Heart left ventricle (tissue), 16 donors: Measurements from ENCODE around the gene ZMIZ1. TPM values are rescaled to one million over a fixed set of nuclear protein-coding genes. Genes with fewer than 3 reads are reported as not detected.
A peak's percentile ranks its signal among the peaks of the same experiment; 100 is the strongest.

Experiments used
- ATAC-seq, 4 donors: fragments of 200-7000 bp; cut with Tn5 transposase; one replicate each; pipeline ENCODE4 v1.9.1; 2020 to 2022; ENCODE audit warnings: moderate library complexity in 4 of 4, mild to moderate bottlenecking in 3 of 4, moderate number of reproducible peaks in 1 of 4
- DNase-seq, 5 donors: peaks; one replicate each; pipeline ENCODE4 v3.0.0-alpha.2; 2020
- H3K27ac ChIP-seq, 12 donors: fragments of 200-600 bp; sonication (generic) in 4 of 12; one replicate each; pipeline versions ENCODE4 v1.5.0 to v1.8.0; 2016 to 2022; ENCODE audit warnings: mild to moderate bottlenecking in 2 of 12
- H3K27me3 ChIP-seq, 9 donors: fragments of 200-600 bp; sonication (generic) in 2 of 9; one replicate each; pipeline versions ENCODE4 v1.5.1 to v1.8.0; 2016 to 2022; ENCODE audit warnings: mild to moderate bottlenecking in 3 of 9
- H3K36me3 ChIP-seq, 9 donors: fragments of 200-600 bp; sonication (generic) in 2 of 9; one replicate each; pipeline versions ENCODE4 v1.5.0 to v1.8.0; 2018 to 2022; ENCODE audit warnings: mild to moderate bottlenecking in 2 of 9
- H3K4me1 ChIP-seq, 12 donors: fragments of 200-600 bp; sonication (generic) in 4 of 12; one replicate each; pipeline versions ENCODE4 v1.5.0 to v1.8.0; 2016 to 2022; ENCODE audit warnings: mild to moderate bottlenecking in 3 of 12
- H3K4me3 ChIP-seq, 12 donors: fragments of 200-600 bp; sonication (generic) in 4 of 12; one replicate each; pipeline versions ENCODE4 v1.5.0 to v1.8.0; 2017 to 2022; ENCODE audit warnings: mild to moderate bottlenecking in 9 of 12, moderate library complexity in 4 of 12
- H3K9me3 ChIP-seq, 12 donors: fragments of 200-600 bp; sonication (generic) in 4 of 12; one replicate each; pipeline versions ENCODE4 v1.5.0 to v1.8.0; 2016 to 2022; ENCODE audit warnings: mild to moderate bottlenecking in 1 of 12
- POLR2A ChIP-seq, 2 donors: fragments of 450-650 bp; IDR thresholded peaks; one replicate each; pipeline ENCODE4 v1.6.1; 2017; ENCODE audit warnings: antibody characterized with exemption in 2 of 2, mild to moderate bottlenecking in 2 of 2, moderate library complexity in 2 of 2
- WGBS, 4 donors: extraction: QIAGEN DNeasy Blood & Tissue Kit in 2 of 4; methylation state at CpG; one replicate each; pipeline versions ENCODE4 v1.1.5 to v1.1.7; 2013 to 2018; 5-methylcytosine and 5-hydroxymethylcytosine counted together
- intact Hi-C, 10 donors: fragments of 100-400 bp; cut with DNase I; formaldehyde crosslinking; loops; one replicate each; pipeline versions ENCODE4 v1.11.1 to v1.14.2; 2022
- polyA plus RNA-seq, 2 donors: library from polyadenylated mRNA; stranded (reverse); fragments of 200-250 nt; gene quantifications; one replicate each; pipeline ENCODE4 v1.2.3, GENCODE V29; 2013
- total RNA-seq, 9 donors: library from RNA; depleted of rRNA in 2 of 9; stranded (reverse); fragments of >200 nt in 2 of 9; fragmentation: NEBNext Ultra II Directional in 3 of 9; extraction: Animal tissue kit (Norgen Biotek cat#: 25700) in 3 of 9; gene quantifications; one replicate each; pipeline versions ENCODE4 v1.1.0 to v1.2.4, GENCODE V29; 2016 to 2023
- TF ChIP-seq, protein P1 (sequence below), 12 donors: fragments of 200-600 bp; sonication (generic) in 4 of 12; IDR thresholded peaks; one replicate each; pipeline versions ENCODE4 v1.5.0 to v1.8.0; 2018 to 2022; ENCODE audit warnings: antibody characterized with exemption in 12 of 12, mild to moderate bottlenecking in 5 of 12
- donor health status: ischemic (EF 13 %, LVEDD 7.1; RV severe dilation, severe dysfunction).
- donor health status: healthy with polysubstance abuse.
- donor health status: DM: no; HTN: yes; CAD: no.
- donor health status: DM: no; HTN: no; CAD: no.
- donor health status: ischemic (EF 25% LVEDD 6.9; RV normal size, moderate dysfunction).
- donor health status: ischemic (EF 25% LVEDD 5.7; RV mildly dilated, moderate dysfunction).
- donor health status: healthy.
- donor health status: DM: yes; HTN: yes; CAD: no.
- donor health status: ischemic (EF 35%, LVEDD 5.7; RV mildly dilated, moderate dysfunction).
- donor health status: nonischemic (EF 11% LVEDD 7.7; RV severe dilation, severe dysfunction).
- donor health status: DM: yes; HTN: yes; CAD: no.
- donor health status: PGD.
- donor health status: ischemic (EF 29% LVEDD 5.4; RV normal size, mild dysfunction).
- donor health status: nonischemic (EF 23%, LVEDD 6.1; RV moderate dilation, normal function).

The ZMIZ1 gene
- total and polyA plus RNA-seq, 11 donors = 19.7 to 75.4 (median 49.2) TPM

DNA sequence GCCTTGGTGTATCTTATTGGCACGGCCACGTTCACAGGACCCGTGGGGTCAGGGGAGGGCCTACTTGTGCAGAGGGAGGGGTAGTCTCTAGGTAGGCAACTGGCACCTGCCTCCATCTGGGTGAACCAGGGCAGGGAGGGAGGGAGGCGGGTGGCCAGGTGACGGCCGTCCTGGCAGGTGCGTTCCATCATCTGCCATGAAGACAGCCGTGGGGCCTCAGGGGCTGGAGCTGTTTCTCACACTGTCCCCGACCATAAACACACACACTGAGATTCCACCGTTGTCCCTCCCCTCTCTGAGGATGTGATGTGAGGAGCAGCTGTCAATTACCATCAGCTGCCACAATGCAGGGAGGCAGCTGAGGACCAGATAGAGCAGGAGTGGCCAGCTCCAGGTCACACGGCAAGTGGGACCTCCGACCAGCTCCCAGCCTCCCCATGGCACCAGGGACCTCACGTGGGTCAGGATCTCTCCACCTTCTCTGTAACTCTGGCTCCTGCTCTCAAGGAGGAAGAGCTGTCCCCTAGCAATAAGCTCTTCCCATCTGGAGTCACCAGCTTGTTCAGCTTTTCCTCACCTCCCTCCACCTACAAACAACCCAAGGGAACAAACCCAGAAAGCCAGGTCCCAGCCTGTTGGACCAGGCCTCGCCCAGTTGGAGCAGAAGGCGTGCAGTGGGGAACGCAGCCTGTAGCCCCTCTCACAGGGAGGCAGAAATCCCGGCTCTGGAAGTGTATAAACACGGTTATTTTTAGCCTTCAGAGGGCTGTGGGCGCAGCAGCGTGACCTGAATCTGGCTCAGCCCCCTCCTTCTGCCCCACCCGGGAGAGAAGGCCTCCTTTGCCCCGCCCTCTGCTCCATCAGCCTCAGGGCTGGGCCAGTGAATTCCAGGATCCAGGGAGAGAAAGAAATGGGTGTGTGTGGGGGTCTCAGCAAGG, 33.1 kb downstream of the ZMIZ1 start:
- Histone ChIP-seq H3K9me3 (no peaks in the 10 kb centered on the region), H3K27me3 (no peaks in the 10 kb centered on the region), H3K36me3 (no peaks in the 10 kb centered on the region), H3K27ac (peak overlapping the region; percentile 7 to 94 (median 81)), H3K4me1 (peaks cover 47 to 100% (median 92%) of the 10 kb centered on the region in 12 donors), H3K4me3 (no peak overlapping the region)
- ATAC-seq (peak; percentile 65 to 78 (median 70)), DNase-seq (peak; percentile 66 to 78 (median 78))
- intact Hi-C loops = no loop called here
- 8 to 29% (median 28%) methylated on average over 17 to 22 of the region's 22 CpGs for WGBS, 4 donors
- no peak for TF ChIP-seq POLR2A (IDR thresholded peaks at IDR 0.05)
- TF ChIP-seq, protein P1, sequence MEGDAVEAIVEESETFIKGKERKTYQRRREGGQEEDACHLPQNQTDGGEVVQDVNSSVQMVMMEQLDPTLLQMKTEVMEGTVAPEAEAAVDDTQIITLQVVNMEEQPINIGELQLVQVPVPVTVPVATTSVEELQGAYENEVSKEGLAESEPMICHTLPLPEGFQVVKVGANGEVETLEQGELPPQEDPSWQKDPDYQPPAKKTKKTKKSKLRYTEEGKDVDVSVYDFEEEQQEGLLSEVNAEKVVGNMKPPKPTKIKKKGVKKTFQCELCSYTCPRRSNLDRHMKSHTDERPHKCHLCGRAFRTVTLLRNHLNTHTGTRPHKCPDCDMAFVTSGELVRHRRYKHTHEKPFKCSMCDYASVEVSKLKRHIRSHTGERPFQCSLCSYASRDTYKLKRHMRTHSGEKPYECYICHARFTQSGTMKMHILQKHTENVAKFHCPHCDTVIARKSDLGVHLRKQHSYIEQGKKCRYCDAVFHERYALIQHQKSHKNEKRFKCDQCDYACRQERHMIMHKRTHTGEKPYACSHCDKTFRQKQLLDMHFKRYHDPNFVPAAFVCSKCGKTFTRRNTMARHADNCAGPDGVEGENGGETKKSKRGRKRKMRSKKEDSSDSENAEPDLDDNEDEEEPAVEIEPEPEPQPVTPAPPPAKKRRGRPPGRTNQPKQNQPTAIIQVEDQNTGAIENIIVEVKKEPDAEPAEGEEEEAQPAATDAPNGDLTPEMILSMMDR (IDR thresholded peaks at IDR 0.05) = no peak

DNA sequence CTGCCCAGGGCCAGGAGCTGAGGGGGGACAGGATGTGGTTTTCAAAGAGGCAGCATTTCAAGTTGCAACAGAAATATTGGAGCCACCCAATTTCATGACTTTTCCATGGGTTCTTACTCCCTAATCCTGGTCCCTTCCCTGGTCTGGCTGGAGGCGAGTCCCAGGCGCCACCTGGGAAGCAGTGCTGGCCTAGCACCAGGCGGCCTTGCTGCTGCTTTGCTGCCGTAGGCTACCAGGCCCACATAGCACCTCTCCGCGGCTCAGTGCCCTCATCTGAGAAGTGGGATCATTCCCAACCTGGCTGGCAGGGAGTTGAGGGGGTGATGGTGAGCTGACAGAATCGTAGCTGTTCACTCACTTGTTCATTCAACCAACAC, 33.7 kb downstream of the ZMIZ1 start:
- H3K4me3 ChIP-seq = no peak overlapping the region

GRCh38 chr10:79103129-79103528, 34.4 kb downstream of the ZMIZ1 start:
- no peak for DNase-seq
- 58 to 72% (median 66%) methylated on average over 13 of the region's 13 CpGs for WGBS, 4 donors
- H3K4me1 ChIP-seq = peaks cover 41 to 100% (median 88%) of the 10 kb centered on the region in 12 donors

More for the DNA sequence above, 33.7 kb downstream of the ZMIZ1 start:
- no peak for DNase-seq
- Histone ChIP-seq H3K4me1 (peaks cover 40 to 100% (median 88%) of the 10 kb centered on the region in 12 donors), H3K27ac (peak overlapping the region; percentile 7 to 94 (median 81)), H3K27me3 (no peaks in the 10 kb centered on the region), H3K9me3 (no peaks in the 10 kb centered on the region), H3K36me3 (no peaks in the 10 kb centered on the region)
- peak; percentile 11 to 46 (median 22) for ATAC-seq
- TF ChIP-seq, protein P1 (IDR thresholded peaks at IDR 0.05) = no peak
- TF ChIP-seq POLR2A (IDR thresholded peaks at IDR 0.05) = no peak
- intact Hi-C loops = no loop called here
- 25 to 57% (median 39%) methylated on average over 6 to 7 of the region's 7 CpGs for WGBS, 4 donors

GRCh38 chr10:79103585-79103984, 34.8 kb downstream of the ZMIZ1 start:
- Histone ChIP-seq H3K27ac (peak overlapping the region in 11 of 12 donors; percentile 26 to 94 (median 77)), H3K36me3 (no peaks in the 10 kb centered on the region), H3K9me3 (no peaks in the 10 kb centered on the region), H3K4me1 (peaks cover 41 to 100% (median 87%) of the 10 kb centered on the region in 12 donors), H3K4me3 (no peak overlapping the region), H3K27me3 (no peaks in the 10 kb centered on the region)
- DNase-seq = no peak
- peak in 3 of 4 donors; percentile 2 to 32 (median 9) for ATAC-seq
- intact Hi-C loops = no loop called here
- TF ChIP-seq, protein P1 (IDR thresholded peaks at IDR 0.05) = no peak
- no peak for TF ChIP-seq POLR2A (IDR thresholded peaks at IDR 0.05)
- 29 to 42% (median 36%) methylated on average over 8 of the region's 8 CpGs for WGBS, 4 donors

More at GRCh38 chr10:79103129-79103528, 34.4 kb downstream of the ZMIZ1 start:
- intact Hi-C loops = no loop called here
- Histone ChIP-seq H3K27ac (peak overlapping the region in 10 of 12 donors; percentile 26 to 94 (median 78)), H3K36me3 (no peaks in the 10 kb centered on the region), H3K4me3 (no peak overlapping the region), H3K27me3 (no peaks in the 10 kb centered on the region), H3K9me3 (no peaks in the 10 kb centered on the region)
- TF ChIP-seq, protein P1 (IDR thresholded peaks at IDR 0.05) = no peak
- no peak for TF ChIP-seq POLR2A (IDR thresholded peaks at IDR 0.05)
- ATAC-seq = no peak
